Measurements from ENCODE around the gene NSUN7.

NSUN7 gene

GRCh38 chr4:40789771-40790170 is 40.0 kb downstream of the NSUN7 start:
- Histone ChIP-seq H3K9me3 (ENCODE audit: control insufficient read depth, insufficient read depth, low read depth, low read length) (no peaks in the 10 kb centered on the region), H3K27ac (ENCODE audit: extremely low read depth, low read depth, low read length) (no peak overlapping the region), H3K4me3 (ENCODE audit: low read depth, low read length) (no peak overlapping the region), H3K4me1 (ENCODE audit: control insufficient read depth, insufficient read depth, low read length) (no peaks in the 10 kb centered on the region), H3K36me3 (ENCODE audit: control insufficient read depth in 2 of 2, insufficient read depth in 1 of 2, low read length in 2 of 2) (no peaks in the 10 kb centered on the region)
- ChIA-PET CTCF (interaction anchor here (1.0 kb wide), 1 partner anchor 51 kb away, joined by 3 read pairs; no protein-coding TSS in a partner anchor), POLR2A (no interaction called here)
- no peak for TF ChIP-seq SP7 (tag by site-specific recombination; IDR thresholded peaks at IDR 0.05)
- no peak for TF ChIP-seq BCL6B (tag by site-specific recombination; IDR thresholded peaks at IDR 0.05)
- TF ChIP-seq ZNF513 (tag by site-specific recombination; IDR thresholded peaks at IDR 0.05): no peak
- TF ChIP-seq YY2 (tag by site-specific recombination; IDR thresholded peaks at IDR 0.05): no peak
- no peak for TF ChIP-seq ZNF704 (tag by site-specific recombination; IDR thresholded peaks at IDR 0.05)
- TF ChIP-seq ZNF558 (tag by site-specific recombination; IDR thresholded peaks at IDR 0.05): no peak

GRCh38 chr4:40800064-40800463 is 50.3 kb downstream of the NSUN7 start:
- ChIA-PET POLR2A (no interaction called here), CTCF (no interaction called here)
- no peaks in the 10 kb centered on the region for H3K9me3 ChIP-seq (ENCODE audit: control insufficient read depth, insufficient read depth, low read depth, low read length)
- no peaks in the 10 kb centered on the region for H3K36me3 ChIP-seq (ENCODE audit: control insufficient read depth in 2 of 2, insufficient read depth in 1 of 2, low read length in 2 of 2)
- H3K27ac ChIP-seq (ENCODE audit: extremely low read depth, low read depth, low read length): no peak overlapping the region
- no peak for TF ChIP-seq ZNF341 (tag by site-specific recombination; IDR thresholded peaks at IDR 0.05; ENCODE audit: low read depth)
- no peak for TF ChIP-seq ZNF777 (tag by site-specific recombination; IDR thresholded peaks at IDR 0.05; ENCODE audit: borderline replicate concordance)
- no peak for TF ChIP-seq MYNN (tag by site-specific recombination; IDR thresholded peaks at IDR 0.05; ENCODE audit: borderline replicate concordance)
- TF ChIP-seq ZBTB20 (tag by site-specific recombination; IDR thresholded peaks at IDR 0.05): no peak
- H3K4me1 ChIP-seq (ENCODE audit: control insufficient read depth, insufficient read depth, low read length): no peaks in the 10 kb centered on the region
- no peak overlapping the region for H3K4me3 ChIP-seq (ENCODE audit: low read depth, low read length)

GRCh38 chr4:40804598-40804997 is 54.8 kb downstream of the NSUN7 start:
- ChIA-PET POLR2A (no interaction called here), CTCF (no interaction called here)

More at GRCh38 chr4:40804598-40804997, 54.8 kb downstream of the NSUN7 start:
- no peak overlapping the region for H3K27ac ChIP-seq (ENCODE audit: extremely low read depth, low read depth, low read length)
- H3K36me3 ChIP-seq (ENCODE audit: control insufficient read depth in 2 of 2, insufficient read depth in 1 of 2, low read length in 2 of 2): no peaks in the 10 kb centered on the region
- no peak overlapping the region for H3K4me3 ChIP-seq (ENCODE audit: low read depth, low read length)
- H3K9me3 ChIP-seq (ENCODE audit: control insufficient read depth, insufficient read depth, low read depth, low read length): no peaks in the 10 kb centered on the region
- no peaks in the 10 kb centered on the region for H3K4me1 ChIP-seq (ENCODE audit: control insufficient read depth, insufficient read depth, low read length)
- TF ChIP-seq ZFHX2 (tag by site-specific recombination; conservative IDR thresholded peaks at IDR 0.05) (no peak), ZNF830 (tag by site-specific recombination; IDR thresholded peaks at IDR 0.05; ENCODE audit: low read depth) (no peak), ZNF248 (tag by site-specific recombination; IDR thresholded peaks at IDR 0.05) (no peak), BCL11B (tag by site-specific recombination; IDR thresholded peaks at IDR 0.05; ENCODE audit: low read depth) (no peak), ZNF623 (tag by site-specific recombination; IDR thresholded peaks at IDR 0.05) (no peak), ZNF704 (tag by site-specific recombination; IDR thresholded peaks at IDR 0.05) (no peak), ZBTB48 (tag by site-specific recombination; IDR thresholded peaks at IDR 0.05) (no peak), ZNF138 (tag by site-specific recombination; IDR thresholded peaks at IDR 0.05; ENCODE audit: borderline replicate concordance) (no peak)
